HFFc6 (cell line): ENCODE results near the gene TAS1R1. TPM values are rescaled to one million over a fixed set of nuclear protein-coding genes. Genes with fewer than 3 reads are reported as not detected.

Experiments
- DNase-seq: peaks from one replicate; pipeline ENCODE4 v3.0.0-alpha.2; 2018
- H3K27ac Mint-ChIP-seq: 2 replicates; pipeline ENCODE4 v1.8.0; 2020; ENCODE audit warnings: mild to moderate bottlenecking, mixed read lengths
- H3K27me3 Mint-ChIP-seq: 2 replicates; pipeline ENCODE4 v1.8.0; 2021; ENCODE audit warnings: mild to moderate bottlenecking, moderate library complexity, mixed read lengths; ENCODE audit not compliant: insufficient read depth
- H3K36me3 Mint-ChIP-seq: 2 replicates; pipeline ENCODE4 v1.8.0; 2021; ENCODE audit warnings: low read depth, mixed read lengths
- H3K4me1 Mint-ChIP-seq: 2 replicates; pipeline ENCODE4 v1.8.0; 2020; ENCODE audit warnings: low read depth, mixed read lengths
- H3K4me3 Mint-ChIP-seq: 2 replicates; pipeline ENCODE4 v1.8.0; 2020; ENCODE audit warnings: mild to moderate bottlenecking, moderate library complexity, mixed read lengths
- H3K9me3 Mint-ChIP-seq: 2 replicates; pipeline ENCODE4 v1.8.0; 2020; ENCODE audit warnings: mild to moderate bottlenecking, mixed read lengths
- CTCF ChIP-seq: fragments of 200-600 bp; sonication (generic); IDR thresholded peaks from 2 replicates; pipeline ENCODE4 v1.5.0; 2021; ENCODE audit warnings: antibody characterized with exemption, mild to moderate bottlenecking
- total RNA-seq, 6 experiments: library from RNA; stranded (reverse); fragmentation: NEBNext Ultra II Directional; extraction: Animal tissue kit (Norgen Biotek cat#: 25700); gene quantifications; 2 replicates in 1 of 6; 3 replicates in 5 of 6; pipeline ENCODE4 v1.2.3, GENCODE V29; 2021

Gene TAS1R1
- total RNA-seq, 6 experiments from 2014 or later = not detected

- DNase-seq = no peak
- Mint-ChIP-seq H3K9me3 (no peaks in the 10 kb centered on the region), H3K4me1 (no peaks in the 10 kb centered on the region), H3K4me3 (no peak overlapping the region), H3K27me3 (peaks cover 12% of the 10 kb centered on the region), H3K27ac (no peak overlapping the region), H3K36me3 (no peaks in the 10 kb centered on the region)
- TF ChIP-seq CTCF = no peak
Observed at GRCh38 chr1:6560267-6560666, 5.2 kb downstream of the TAS1R1 start.

GRCh38 chr1:6569033-6569432, 13.9 kb downstream of the TAS1R1 start:
- H3K4me1 Mint-ChIP-seq = no peaks in the 10 kb centered on the region; the same call in 1 of the 2 replicates
- peaks cover 38% of the 10 kb centered on the region for H3K27me3 Mint-ChIP-seq

GRCh38 chr1:6570100-6570499, 15.0 kb downstream of the TAS1R1 start:
- Mint-ChIP-seq H3K36me3 (peaks cover 15% of the 10 kb centered on the region), H3K9me3 (peaks cover 14% of the 10 kb centered on the region), H3K27ac (no peak overlapping the region), H3K4me1 (no peaks in the 10 kb centered on the region; the same call in 1 of the 2 replicates), H3K4me3 (no peak overlapping the region), H3K27me3 (peaks cover 40% of the 10 kb centered on the region)
- no peak for TF ChIP-seq CTCF
- DNase-seq = no peak

More at GRCh38 chr1:6569033-6569432, 13.9 kb downstream of the TAS1R1 start:
- DNase-seq = no peak
- Mint-ChIP-seq H3K27ac (no peak overlapping the region), H3K4me3 (peak overlapping the region; percentile 41; the same call in 1 of the 2 replicates), H3K9me3 (peaks cover 14% of the 10 kb centered on the region), H3K36me3 (peaks cover 15% of the 10 kb centered on the region)
- TF ChIP-seq CTCF = no peak

GRCh38 chr1:6570987-6571386, 15.9 kb downstream of the TAS1R1 start:
- Mint-ChIP-seq H3K27ac (no peak overlapping the region), H3K4me3 (no peak overlapping the region), H3K36me3 (peaks cover 15% of the 10 kb centered on the region), H3K9me3 (peaks cover 14% of the 10 kb centered on the region), H3K4me1 (no peaks in the 10 kb centered on the region; the same call in 1 of the 2 replicates), H3K27me3 (peaks cover 40% of the 10 kb centered on the region)
- TF ChIP-seq CTCF = no peak
- no peak for DNase-seq

GRCh38 chr1:6572653-6573383, 17.7 kb downstream of the TAS1R1 start:
- Mint-ChIP-seq H3K4me1 (no peaks in the 10 kb centered on the region; the same call in 1 of the 2 replicates), H3K27ac (no peak overlapping the region), H3K4me3 (no peak overlapping the region), H3K9me3 (peaks cover 14% of the 10 kb centered on the region), H3K36me3 (peaks cover 15% of the 10 kb centered on the region), H3K27me3 (peaks cover 40% of the 10 kb centered on the region)
- DNase-seq = no peak
- no peak for TF ChIP-seq CTCF
